Panc1 (cell line): ENCODE data around the gene KCNK15. TPM values are rescaled to one million over a fixed set of nuclear protein-coding genes. Genes with fewer than 3 reads are reported as not detected.

Experiments used
- ATAC-seq: fragments of 200-7000 bp; cut with Tn5 transposase; 2 replicates; pipeline ENCODE4 v1.9.1; 2020; ENCODE audit warnings: mild to moderate bottlenecking, moderate library complexity
- BruUV-seq: library from RNA; stranded (reverse); fragments of 400-500 nt; replicated peaks from 2 replicates; lab custom pipeline; 2021; lab: Mats Ljungman, UMichigan
- CTCF ChIA-PET: fragments of 300-600 bp; sonication (Branson Sonifier 250); formaldehyde crosslinking; loops from one replicate; lab custom pipeline; 2022; ENCODE audit warnings: antibody characterized with exemption; lab: Charles Lee
- POLR2A ChIA-PET: fragments of 300-600 bp; sonication (Branson Sonifier 250); formaldehyde crosslinking; loops from one replicate; lab custom pipeline; 2022; ENCODE audit warnings: antibody characterized with exemption; lab: Charles Lee
- DNase-seq: peaks from one replicate; pipeline ENCODE4 v3.0.0-alpha.2; 2010; ENCODE audit warnings: low read depth, low spot score
- H3K27ac ChIP-seq: 2 replicates; pipeline ENCODE4 v1.5.1; 2011; ENCODE audit warnings: mild to moderate bottlenecking, low read length, inconsistent platforms
- H3K27me3 ChIP-seq: fragments of 200-500 bp; sonication (Bioruptor generic); 2 replicates; pipeline ENCODE4 v1.6.0; 2014; ENCODE audit warnings: low read length, inconsistent platforms; ENCODE audit not compliant: control insufficient read depth, insufficient read depth
- H3K36me3 ChIP-seq: fragments of 200-500 bp; sonication (Bioruptor generic); 2 replicates; pipeline ENCODE4 v1.5.1; 2014; ENCODE audit warnings: inconsistent platforms, mild to moderate bottlenecking, low read length, moderate library complexity; ENCODE audit not compliant: control insufficient read depth, insufficient read depth
- H3K4me1 ChIP-seq: 2 replicates; pipeline ENCODE4 v1.5.1; 2011; ENCODE audit warnings: inconsistent platforms, mild to moderate bottlenecking, low read length, moderate library complexity; ENCODE audit not compliant: control insufficient read depth, insufficient read depth
- H3K4me3 ChIP-seq, 2 experiments: 2 replicates each; pipeline ENCODE4 v1.5.1; 2011 to 2012; ENCODE audit warnings: low read depth in 2 of 2, low read length in 2 of 2, mild to moderate bottlenecking in 2 of 2, inconsistent platforms in 1 of 2, moderate library complexity in 1 of 2
- H3K9me3 ChIP-seq: fragments of 200-500 bp; sonication (Bioruptor generic); 2 replicates; pipeline ENCODE4 v1.5.1; 2014; ENCODE audit warnings: low read depth, mild to moderate bottlenecking, inconsistent platforms, low read length, moderate library complexity; ENCODE audit not compliant: control insufficient read depth, insufficient read depth
- POLR2AphosphoS5 ChIP-seq: IDR thresholded peaks from 2 replicates; pipeline ENCODE4 v1.6.1; 2012; ENCODE audit warnings: mild to moderate bottlenecking, low read depth, low read length, moderate library complexity
- REST ChIP-seq, 2 experiments: IDR thresholded peaks; 2 replicates each; pipeline ENCODE4 v1.6.1; 2011 to 2012; ENCODE audit warnings: low read depth in 2 of 2, control low read depth in 1 of 2, low read length in 1 of 2, mild to moderate bottlenecking in 1 of 2, moderate library complexity in 1 of 2; ENCODE audit not compliant: insufficient read depth in 1 of 2
- SIN3A ChIP-seq: IDR thresholded peaks from 2 replicates; pipeline ENCODE4 v1.6.1; 2012; ENCODE audit warnings: low read depth, mild to moderate bottlenecking, low read length, moderate library complexity, borderline replicate concordance; ENCODE audit not compliant: insufficient read depth
- TCF7L2 ChIP-seq: IDR thresholded peaks from 2 replicates; pipeline ENCODE4 v1.6.1; 2011; ENCODE audit warnings: mild to moderate bottlenecking, low read depth, low read length, inconsistent platforms
- in situ Hi-C: cut with HindIII; loops from 2 replicates; pipeline ENCODE4 v1.10.0; 2016; ENCODE audit warnings: low sequenced_read_pairs, low pct_unique_long_range_greater_than_20kb
- intact Hi-C: fragments of 100-400 bp; cut with micrococcal nuclease; formaldehyde crosslinking; loops from one replicate; pipeline ENCODE4 v1.10.0; 2022; ENCODE audit not compliant: unreplicated experiment
- total RNA-seq: library from RNA; stranded (reverse); gene quantifications from one replicate; pipeline ENCODE4 v1.2.1, GENCODE V29; 2021; ENCODE audit not compliant: unreplicated experiment
- TF ChIP-seq, protein P1 (sequence below): fragments of 450-650 bp; IDR thresholded peaks from 2 replicates; pipeline ENCODE4 v1.5.1; 2017; ENCODE audit warnings: mild to moderate bottlenecking

Gene KCNK15
- total RNA-seq, 1 experiment from 2014 or later, result 7.4 TPM

GRCh38 chr20:44727039-44727438 is 18.6 kb upstream of the KCNK15 start:
- Histone ChIP-seq H3K4me3 (no peak overlapping the region), H3K9me3 (no peaks in the 10 kb centered on the region), H3K4me1 (peaks cover 54% of the 10 kb centered on the region), H3K36me3 (no peaks in the 10 kb centered on the region), H3K27ac (peak overlapping the region; percentile 99), H3K27me3 (no peaks in the 10 kb centered on the region)
- ChIA-PET CTCF (no interaction called here), POLR2A (no interaction called here)
- DNase-seq, result no peak
- in situ Hi-C loops (no loop called here), intact Hi-C loops (no loop called here)
- TF ChIP-seq, protein P1, sequence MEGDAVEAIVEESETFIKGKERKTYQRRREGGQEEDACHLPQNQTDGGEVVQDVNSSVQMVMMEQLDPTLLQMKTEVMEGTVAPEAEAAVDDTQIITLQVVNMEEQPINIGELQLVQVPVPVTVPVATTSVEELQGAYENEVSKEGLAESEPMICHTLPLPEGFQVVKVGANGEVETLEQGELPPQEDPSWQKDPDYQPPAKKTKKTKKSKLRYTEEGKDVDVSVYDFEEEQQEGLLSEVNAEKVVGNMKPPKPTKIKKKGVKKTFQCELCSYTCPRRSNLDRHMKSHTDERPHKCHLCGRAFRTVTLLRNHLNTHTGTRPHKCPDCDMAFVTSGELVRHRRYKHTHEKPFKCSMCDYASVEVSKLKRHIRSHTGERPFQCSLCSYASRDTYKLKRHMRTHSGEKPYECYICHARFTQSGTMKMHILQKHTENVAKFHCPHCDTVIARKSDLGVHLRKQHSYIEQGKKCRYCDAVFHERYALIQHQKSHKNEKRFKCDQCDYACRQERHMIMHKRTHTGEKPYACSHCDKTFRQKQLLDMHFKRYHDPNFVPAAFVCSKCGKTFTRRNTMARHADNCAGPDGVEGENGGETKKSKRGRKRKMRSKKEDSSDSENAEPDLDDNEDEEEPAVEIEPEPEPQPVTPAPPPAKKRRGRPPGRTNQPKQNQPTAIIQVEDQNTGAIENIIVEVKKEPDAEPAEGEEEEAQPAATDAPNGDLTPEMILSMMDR, result no peak
- no peak for TF ChIP-seq REST (IDR thresholded peaks at IDR 0.05; ENCODE audit: insufficient read depth in 1 of 2, low read depth in 2 of 2, low read length in 1 of 2)
- TF ChIP-seq POLR2AphosphoS5, result no peak
- no peak for TF ChIP-seq TCF7L2
- TF ChIP-seq SIN3A, result no peak
- no peak for ATAC-seq
- no TSS peak for BruUV-seq

GRCh38 chr20:44727651-44728050 is 18.0 kb upstream of the KCNK15 start:
- H3K36me3 ChIP-seq, result no peaks in the 10 kb centered on the region
- in situ Hi-C loops, result no loop called here
- peak overlapping the region; percentile 99 for H3K27ac ChIP-seq
- DNase-seq (no peak), ATAC-seq (no peak)
- H3K4me1 ChIP-seq, result peaks cover 60% of the 10 kb centered on the region
- POLR2A ChIA-PET, result interaction anchor here (0.7 kb wide), 1 partner anchor 16 kb away, joined by 3 read pairs; no protein-coding TSS in a partner anchor
- CTCF ChIA-PET, result no interaction called here
- no peak overlapping the region for H3K4me3 ChIP-seq
- TF ChIP-seq SIN3A (no peak), REST (IDR thresholded peaks at IDR 0.05; ENCODE audit: insufficient read depth in 1 of 2, low read depth in 2 of 2, low read length in 1 of 2) (no peak), TCF7L2 (no peak), POLR2AphosphoS5 (no peak)
- TF ChIP-seq, protein P1, result no peak
- H3K9me3 ChIP-seq, result no peaks in the 10 kb centered on the region
- no TSS peak for BruUV-seq
- no peaks in the 10 kb centered on the region for H3K27me3 ChIP-seq
- intact Hi-C loops, result no loop called here
